Prostate gland (tissue), 2 donors: ENCODE data around the gene JMJD1C.

Source experiments
- CTCF ChIP-seq, 4 experiments: fragments of 200-600 bp in 2 of 4; fragments of 450-650 bp in 2 of 4; sonication (generic) in 2 of 4; IDR thresholded peaks; 1 replicate in 3 of 4; 2 replicates in 1 of 4; pipeline ENCODE4 v1.5.1; 2016 to 2019; ENCODE audit warnings: antibody characterized with exemption in 4 of 4, mild to moderate bottlenecking in 2 of 4, moderate library complexity in 2 of 4
- POLR2A ChIP-seq: fragments of 450-650 bp; IDR thresholded peaks from one replicate; pipeline ENCODE4 v1.6.1; 2016; ENCODE audit warnings: antibody characterized with exemption, mild to moderate bottlenecking

DNA sequence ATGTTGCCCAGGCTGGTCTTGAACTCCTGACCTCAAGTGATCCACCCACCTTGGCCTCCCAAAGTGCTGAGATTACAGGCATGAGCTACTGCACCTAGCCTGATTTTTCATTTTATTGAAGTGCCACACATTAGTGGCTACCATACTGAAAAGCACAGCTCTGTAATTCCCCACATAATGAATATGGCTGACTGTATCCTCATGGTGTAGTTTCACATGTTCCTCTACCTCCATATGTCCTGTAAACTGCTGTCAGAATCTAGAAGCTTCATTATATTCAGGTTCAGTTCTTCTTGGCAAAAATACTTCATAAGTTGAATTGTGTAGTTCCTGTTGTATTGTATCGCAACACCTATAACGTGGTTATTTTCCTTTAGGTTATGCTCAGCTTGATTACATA is 11.1 kb downstream of the JMJD1C start:
- TF ChIP-seq POLR2A, result no peak
- TF ChIP-seq CTCF (IDR thresholded peaks at IDR 0.05), result no peak
